RKO (cell line): Measurements from ENCODE around the gene PHOSPHO2.
A peak's percentile ranks its signal among the peaks of the same experiment; 100 is the strongest.

ENCODE experiments used
- DNase-seq: peaks from one replicate; pipeline ENCODE4 v3.0.0-alpha.2; 2016; ENCODE audit warnings: low spot score

The PHOSPHO2 gene, protein sequence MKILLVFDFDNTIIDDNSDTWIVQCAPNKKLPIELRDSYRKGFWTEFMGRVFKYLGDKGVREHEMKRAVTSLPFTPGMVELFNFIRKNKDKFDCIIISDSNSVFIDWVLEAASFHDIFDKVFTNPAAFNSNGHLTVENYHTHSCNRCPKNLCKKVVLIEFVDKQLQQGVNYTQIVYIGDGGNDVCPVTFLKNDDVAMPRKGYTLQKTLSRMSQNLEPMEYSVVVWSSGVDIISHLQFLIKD

DNA sequence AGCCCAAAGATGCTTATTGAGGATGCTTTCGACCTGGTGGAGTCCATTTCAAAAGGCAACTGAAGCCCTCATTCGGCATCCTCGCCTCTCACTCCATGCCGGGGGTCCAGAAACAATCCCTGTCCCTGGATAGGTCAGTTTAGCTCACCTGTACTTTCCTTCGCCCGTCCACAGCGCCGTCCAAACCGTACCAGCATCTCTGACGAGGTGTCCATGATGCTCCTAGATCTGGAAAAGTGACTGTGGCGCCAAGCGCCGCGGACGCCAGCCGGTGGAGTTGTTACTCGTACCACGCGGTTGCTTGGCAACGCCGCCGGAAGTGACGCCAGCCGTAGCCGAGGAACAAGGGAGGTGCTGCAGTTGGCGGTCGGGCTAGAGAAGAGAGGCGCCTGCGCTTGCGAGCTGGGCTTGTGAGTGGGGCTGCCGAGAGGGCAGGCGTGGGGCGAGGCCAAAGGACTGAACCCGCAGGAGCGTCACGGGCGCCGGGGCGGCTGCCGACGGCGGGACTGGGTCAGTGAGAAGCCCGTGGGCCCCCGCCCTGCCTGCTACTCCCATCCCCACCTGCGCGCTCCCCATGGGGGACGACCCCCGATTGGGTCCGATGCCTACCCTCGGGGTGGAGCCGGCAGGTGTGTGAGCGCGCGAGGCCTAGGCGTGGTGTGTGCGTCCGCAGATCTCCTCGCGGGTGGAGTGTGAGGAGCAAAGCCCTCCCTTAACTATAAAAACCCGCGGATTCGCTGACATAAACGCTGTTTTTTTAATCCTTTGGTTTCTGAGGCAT lies at the start of gene PHOSPHO2, which contains the start of gene CFAP210:
TSS of gene PHOSPHO2 (plus strand) at position 357 of the 781 bp plus-strand sequence. CDS start 6,503 bp downstream, outside the sequence.
TSS of gene CFAP210 (minus strand) at position 293 of the 781 bp plus-strand sequence. CDS start at position 215, 78 bp downstream.
- DNase-seq = peak; percentile 97

DNA sequence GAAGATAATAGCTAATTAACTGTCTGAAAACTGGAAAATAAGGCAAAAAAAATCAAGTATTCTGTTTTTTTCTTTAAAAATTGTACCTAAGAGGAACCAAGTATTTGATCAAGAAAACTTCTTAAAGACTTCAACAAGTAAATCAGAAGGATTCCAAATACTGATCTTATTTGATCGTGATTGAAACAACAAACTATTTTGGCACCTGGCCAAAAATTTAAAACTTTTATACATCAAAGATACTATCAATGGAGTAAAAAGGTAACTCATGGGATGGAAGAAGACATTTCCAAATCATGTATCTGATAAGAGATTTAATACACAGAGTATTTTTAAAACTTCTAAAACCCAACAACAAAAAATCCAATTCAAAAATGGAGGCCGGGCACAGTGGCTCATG lies 46.8 kb upstream of the PHOSPHO2 start:
- DNase-seq = no peak

DNA sequence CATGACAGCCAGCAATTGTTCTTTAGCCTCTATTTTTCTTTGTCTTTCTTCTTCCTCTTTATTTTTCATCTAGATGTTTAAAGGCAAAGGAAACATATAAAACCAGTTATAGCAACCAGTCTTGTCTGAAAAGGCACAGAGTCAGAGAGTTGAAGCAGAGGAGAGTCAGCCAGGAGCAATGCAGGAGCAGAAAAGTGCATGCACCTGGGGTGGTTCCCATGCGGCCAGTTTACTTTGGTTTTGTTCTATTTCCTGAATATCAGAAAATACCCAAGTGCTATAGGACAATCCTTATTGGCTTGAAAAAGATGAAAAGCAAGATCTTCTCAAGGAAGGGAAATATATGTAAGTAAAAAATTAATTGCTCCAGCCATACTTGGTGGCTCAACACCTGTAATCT lies 45.0 kb upstream of the PHOSPHO2 start:
- DNase-seq = no peak

DNA sequence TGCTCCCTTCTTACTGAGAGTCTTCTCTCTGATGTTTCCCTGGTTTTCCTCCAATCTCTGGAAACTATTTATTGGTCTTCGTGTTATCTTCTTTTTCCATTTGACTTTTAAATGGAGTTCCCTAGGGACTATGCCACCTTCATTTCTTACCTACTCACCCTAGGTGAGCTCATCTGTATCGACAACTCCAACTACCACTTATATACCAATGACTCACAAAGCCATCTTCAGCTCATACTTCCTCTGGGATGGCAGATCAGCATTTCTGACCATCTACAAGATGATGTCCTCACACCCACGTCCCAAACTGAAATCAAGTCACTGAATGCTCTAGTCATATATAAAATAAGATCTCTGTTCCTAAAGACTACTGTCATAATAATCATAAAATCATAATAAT lies 40.6 kb upstream of the PHOSPHO2 start:
- DNase-seq = no peak

DNA sequence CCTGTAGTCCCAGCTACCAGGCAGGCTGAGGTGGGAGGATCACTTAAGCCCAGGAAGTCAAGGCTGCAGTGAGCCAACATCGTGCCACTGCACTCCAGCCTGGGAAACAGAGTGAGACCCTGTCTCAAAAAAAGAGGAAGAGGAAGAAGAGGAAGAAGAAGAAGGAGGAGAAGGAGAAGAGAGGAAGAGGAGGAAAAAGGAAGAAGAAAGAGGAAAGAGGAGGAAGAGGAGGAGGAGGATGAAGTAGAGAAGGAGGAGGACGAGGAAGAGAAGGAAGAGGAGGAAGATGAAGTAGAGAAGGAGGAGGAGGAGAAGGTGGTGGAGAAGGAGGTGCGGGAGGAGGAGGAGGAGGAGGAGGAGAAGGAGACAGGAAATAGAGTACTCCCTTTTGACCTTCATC lies 38.1 kb upstream of the PHOSPHO2 start:
- no peak for DNase-seq

DNA sequence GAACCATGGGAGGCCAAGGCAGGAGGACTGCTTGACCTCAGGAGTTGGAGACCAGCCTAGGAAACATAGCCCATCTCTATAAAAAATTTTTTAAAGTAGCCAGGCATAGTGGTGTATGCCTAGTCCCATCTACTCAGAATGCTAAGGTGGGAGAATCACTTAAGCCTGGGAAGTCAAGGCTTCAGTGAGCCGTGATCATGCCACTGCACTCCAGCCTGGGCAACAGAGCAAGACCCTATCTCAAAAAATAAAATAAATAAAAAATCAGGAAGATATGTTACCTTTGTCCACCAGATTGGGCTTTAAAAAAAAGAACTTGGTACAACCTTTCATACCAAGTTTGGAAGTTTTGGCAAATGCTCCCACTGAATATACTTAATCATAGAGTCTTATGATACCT lies 35.4 kb upstream of the PHOSPHO2 start:
- DNase-seq = no peak

DNA sequence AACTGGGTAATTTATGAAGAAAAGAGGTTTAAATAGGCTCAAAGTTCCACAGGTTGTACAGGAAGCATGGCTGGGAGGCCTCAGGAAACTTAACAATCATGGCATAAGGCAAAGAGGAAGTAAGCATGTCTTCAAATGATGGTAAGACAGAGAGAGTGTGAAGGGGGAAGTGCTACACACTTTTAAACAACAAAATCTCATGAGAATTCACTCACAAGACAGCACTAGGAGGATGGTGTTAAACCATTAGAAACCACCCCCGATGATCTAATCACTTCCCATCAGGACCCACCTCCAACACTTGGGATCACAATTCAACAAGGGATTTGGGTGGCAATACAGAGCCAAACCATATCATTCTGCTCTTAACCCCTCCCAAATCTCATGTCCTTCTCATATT lies 34.9 kb upstream of the PHOSPHO2 start:
- DNase-seq = no peak

DNA sequence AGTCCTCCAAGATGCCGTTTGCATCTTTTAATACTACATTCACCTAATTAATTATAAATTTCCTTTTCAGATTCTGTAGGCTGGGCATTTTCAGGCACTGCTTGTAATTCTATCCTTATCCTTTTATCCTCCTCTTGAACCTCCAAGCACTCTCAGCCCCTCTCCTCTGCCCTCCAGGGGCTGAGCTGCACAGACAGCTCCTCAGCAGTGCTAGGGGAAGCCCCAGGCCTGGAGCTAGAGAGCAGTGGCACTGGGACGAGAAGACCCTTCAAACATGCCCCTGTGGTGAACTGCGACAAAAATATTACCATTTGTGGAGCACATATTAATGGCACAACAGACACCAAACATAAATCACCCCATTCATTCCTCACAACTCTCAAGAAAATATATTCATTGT lies 33.0 kb upstream of the PHOSPHO2 start:
- no peak for DNase-seq

DNA sequence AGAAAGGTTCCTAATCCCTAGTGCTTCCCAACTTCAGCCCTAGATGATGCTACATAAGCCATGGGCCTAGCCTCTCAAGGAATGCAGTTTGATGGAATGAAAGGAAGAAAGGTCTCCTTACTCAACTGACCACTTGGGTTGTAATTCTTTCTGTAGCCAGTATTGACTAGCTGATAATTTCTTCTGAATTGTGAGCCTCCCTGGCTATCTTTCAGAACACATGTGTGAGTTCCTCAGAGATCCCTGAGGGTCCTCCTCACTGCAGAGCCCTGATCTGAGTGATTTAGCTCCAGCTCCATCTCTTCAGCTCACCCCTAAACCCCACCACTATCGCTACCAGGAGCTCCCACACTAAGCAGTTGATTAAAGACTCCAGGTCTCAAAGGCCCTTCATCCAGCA lies 31.5 kb upstream of the PHOSPHO2 start:
- DNase-seq = no peak

DNA sequence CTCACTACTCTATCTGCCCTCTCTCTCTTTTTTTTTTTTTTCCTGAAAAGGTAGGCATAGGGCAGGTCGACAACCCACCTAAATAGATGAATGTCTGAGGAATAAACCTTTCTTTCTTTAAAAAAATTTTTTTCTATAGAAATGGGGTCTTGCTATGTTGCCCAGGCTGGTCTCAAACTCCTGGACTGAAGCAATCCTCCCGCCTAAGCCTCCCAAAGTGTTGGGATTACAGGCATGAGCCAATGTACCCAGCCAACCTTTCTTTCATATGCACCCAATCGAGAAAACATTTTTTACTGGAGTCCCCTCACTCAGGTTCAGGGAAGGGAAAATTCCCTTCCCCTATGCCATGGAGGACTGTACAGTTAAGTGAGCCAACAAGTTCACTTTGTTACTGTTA lies 31.0 kb upstream of the PHOSPHO2 start:
- no peak for DNase-seq

DNA sequence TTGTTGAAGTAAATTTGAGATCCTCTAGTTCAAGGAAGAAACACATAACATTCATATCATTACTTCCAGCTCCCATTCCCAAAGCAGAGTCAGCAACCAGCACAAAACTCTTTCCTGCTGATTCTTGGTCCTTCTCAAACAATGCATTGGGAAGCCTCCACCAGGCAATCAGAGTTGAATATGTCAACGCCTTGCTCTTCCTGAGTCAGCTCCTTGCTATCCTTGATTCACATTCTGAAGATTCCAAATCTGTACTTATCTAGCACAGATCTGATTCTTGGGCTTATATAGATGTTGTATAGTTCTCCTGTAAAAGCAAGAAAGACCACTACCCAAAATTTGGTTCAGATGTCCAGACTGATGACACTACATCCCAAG lies 29.7 kb upstream of the PHOSPHO2 start:
- DNase-seq = no peak

DNA sequence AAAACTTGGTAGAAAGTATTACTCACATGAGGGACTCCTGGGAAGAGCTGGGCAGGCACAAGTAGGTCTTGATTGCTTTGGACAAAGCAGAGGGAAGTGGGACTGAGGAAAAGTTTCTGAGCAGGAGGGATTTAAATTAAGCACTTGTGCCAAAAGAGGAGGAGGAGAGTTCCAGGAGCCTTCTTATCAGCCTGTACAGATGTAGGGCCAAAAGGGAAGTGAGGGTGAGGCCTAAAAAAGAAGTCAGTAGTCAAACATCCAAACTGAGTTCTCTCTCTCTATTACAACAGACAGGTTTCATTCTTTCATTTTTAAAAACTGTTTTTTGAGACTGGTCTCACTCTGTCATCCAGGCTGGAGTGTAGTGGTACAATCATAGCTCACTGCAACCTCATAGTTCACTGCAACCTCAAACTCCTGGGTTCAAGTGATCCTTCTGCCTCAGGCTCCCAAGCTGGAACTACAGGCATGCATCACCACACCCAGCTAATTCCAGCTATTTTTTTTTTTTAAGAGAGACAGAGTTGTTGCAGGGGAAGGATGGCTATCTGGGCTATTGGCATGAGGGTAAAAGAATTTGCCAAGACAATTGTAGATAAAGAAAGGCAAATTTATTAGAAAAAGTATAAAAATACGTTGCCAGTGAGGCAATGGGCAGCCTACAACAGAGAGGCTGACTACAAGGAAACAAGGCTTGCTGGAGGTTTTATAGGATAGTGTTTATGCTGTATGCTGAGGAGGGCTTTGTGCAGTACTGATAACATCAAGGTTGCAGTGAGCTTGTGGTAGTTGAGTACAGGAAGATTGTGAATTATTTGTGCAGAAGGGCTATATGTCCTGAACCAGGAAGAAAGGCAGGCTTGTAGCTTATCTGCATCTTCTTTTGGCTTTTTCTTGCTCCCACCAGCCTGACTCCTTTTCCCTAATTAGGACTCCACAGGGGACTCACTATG lies 29.0 kb upstream of the PHOSPHO2 start:
- no peak for DNase-seq

DNA sequence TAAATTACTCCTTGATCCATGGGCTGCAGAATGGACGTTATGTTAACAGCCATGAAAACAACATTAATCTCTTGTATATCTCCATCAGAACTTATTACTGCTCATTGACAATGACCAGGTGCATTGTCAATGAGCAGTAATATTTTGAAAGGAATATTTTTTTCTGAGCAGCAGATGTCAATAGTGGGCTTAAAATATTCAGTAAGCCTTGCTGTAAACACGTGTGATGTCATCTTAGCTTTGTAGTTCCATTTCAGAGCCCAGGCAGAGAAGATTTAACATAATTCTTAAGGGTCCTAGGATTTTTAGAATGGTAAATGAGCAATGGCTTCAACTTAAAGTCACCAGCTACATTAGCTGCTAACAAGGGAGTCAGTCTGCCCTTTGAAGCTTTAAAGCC lies 26.7 kb upstream of the PHOSPHO2 start:
- DNase-seq = no peak

DNA sequence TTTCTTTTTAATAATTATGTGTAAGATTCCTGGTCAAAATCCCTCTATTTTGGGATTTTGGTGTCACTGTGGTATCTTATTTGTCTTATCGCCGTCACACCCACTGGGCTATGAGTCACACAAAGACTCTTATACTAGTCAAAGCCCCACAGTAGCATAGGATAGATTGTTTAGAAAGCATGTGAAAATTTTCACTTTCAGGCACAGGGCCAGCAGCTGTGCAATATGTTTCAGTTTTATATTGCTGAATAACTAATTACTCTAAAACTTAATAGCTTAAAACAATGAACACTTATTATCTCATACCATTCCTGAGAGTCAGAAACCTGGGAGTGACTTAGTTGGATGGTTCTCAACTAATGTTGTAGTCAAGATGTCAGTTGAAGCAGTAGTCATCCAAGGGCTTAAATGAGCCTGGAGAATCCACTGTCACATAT lies 24.0 kb upstream of the PHOSPHO2 start:
- DNase-seq = no peak

DNA sequence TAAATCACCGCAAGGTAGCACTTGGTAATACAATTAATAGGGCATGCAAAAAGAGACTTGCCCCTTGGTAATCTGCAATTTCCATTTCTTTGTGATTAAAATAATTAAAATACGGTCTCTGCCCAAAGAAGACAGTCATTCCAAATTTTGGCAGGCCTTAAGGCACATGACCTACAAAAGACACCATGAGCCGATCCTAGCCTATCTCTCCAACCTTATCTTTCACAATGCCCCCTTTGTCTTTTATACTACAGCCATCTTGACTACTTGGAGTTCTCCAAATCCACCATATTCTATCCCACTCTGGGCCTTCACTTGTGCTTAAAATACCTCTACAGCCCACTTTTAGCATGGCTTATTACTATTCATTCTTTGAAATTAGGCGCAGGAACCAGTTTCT lies 23.3 kb upstream of the PHOSPHO2 start:
- no peak for DNase-seq

DNA sequence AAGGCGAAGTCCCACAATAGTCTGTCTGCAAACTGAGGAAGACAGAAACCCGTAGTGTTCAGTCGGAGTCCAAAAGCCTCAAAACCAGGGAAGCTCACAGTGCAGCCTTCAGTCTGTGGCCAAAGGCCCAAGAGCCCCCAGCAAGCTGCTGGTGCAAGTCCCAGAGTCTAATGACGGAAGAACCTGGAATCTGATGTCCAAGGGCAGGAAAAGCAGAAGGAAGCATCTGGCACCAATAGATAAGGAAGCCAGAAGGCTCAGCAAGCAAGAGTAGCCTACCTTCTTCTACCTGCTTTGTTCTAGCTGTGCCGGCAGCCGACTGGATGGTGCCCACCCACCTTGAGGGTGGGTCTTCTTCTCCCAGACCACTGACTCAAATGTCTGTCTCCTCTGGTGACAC lies 21.9 kb upstream of the PHOSPHO2 start:
- no peak for DNase-seq

DNA sequence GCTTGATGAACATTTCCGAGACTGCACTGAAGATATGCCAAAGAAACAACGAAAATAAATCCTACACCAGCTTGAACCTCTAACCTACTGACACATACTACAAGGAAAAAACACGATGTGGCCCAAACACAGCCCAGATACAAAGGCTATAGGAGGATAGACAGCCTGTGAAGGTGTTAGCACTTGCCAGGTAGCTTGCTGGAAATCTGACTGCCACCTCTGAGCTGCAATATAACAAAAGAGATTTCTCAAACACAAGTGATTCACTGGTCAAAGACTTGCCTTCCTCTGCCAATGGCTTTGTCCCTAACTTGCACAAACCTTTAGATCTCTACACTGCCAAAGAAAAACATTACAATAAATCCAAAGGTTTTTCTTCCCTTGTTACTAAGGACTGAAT lies 21.2 kb upstream of the PHOSPHO2 start:
- DNase-seq = no peak

DNA sequence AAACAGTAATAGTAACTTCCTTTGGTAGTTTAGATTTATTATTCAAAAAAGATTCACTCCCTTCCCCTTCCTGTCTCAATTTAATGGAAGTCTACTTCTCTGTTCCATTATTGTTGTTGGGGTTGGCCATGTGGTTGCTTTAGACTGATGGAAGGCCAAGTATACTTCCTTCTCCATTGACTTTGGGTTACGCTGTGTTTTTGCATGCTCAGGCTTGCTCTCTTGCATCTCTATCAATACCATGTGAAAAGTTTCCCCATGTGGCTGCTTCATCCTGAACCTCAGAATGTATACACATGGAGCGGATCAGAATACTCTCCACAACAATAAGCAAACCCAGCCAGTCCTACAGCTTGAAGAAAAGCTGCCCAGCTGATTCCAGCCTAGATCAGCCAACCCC lies 20.3 kb upstream of the PHOSPHO2 start:
- DNase-seq = no peak

DNA sequence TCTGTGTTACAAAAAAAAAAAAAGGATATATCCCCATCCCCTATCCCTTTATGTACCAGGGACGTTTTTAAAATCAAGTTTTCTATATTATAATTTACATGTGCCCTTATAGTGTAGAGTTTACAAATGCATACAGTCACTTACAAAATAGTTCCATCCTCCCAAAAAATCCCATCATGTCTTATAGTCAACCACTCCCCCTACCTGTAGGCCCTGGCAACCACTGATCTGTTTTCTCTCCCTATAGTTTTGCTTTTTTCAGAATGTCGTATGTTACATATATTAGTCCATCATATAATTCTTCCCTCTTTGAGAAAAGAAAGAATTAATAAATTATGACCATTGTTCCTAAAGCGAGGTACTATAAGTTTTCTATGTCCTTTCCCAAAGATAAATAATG lies 17.9 kb upstream of the PHOSPHO2 start:
- DNase-seq = no peak

DNA sequence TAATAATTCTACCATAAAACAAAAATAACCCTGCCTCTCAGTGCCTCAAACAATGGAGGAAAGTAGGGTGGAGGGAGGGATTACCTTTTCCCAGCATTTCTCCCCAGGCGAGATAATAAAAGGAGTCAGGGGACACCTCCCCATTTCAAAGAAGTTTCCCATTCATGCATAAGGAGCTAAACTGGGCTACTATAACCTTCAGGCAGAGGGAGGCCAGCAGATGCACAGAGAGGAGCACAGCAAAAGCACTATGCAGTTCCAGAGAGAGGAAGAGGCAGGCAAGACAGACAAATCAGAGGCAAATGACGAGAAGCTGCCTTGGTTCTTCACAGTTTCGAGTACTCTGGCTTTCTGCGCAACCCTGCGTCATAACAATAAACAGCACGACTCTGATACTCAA lies 17.4 kb upstream of the PHOSPHO2 start:
- no peak for DNase-seq

DNA sequence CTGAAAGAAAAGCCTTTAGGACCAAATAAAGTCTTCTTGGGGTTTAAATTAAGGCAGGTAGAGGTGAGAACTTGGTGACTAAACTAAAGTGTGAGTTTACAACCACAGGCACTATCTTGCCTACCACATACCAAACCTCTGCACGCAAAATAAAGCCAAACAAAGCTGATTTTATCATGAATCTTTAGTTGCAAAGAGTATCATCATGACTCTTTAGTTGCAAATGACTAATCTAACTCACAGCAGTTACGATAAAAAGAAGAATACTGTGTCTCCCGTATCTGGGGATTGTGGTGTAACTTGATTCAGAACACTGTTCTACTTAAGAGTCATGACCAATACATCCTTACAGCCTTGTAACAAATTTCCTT lies 11.2 kb upstream of the PHOSPHO2 start:
- no peak for DNase-seq

DNA sequence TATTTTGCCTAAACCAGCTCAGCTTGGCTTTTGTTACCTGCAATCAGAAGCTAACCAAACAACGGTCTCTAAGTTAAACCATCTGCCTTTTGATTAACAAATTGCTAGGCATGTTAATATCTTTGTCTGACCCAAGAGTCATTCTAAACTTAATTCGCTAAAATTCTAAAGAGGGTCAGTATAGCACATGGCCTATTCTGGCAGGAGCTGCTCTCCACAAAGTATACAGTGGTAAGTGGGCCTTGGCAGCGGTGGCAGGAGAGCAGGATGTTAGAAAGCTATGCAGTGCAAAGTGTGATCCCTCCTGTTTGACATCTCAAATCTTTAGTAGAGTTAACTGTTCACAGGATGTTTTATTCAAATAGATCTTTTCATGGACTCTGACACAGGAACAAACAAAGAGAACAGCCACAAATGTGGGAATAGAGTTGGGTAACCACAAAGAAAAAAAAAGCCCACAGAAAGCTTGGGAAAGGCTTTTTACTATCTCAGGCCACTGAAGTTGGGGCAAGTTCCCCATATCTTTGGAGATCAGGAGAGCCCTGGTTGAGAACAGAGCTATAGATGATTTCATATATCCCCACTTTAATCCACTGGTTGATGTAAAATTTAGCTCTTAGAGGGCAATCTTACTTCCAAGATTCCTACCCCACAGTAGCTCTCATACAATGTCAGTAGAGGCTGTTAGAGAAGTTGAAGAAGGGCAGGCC lies 10.7 kb upstream of the PHOSPHO2 start:
- DNase-seq = no peak
